Activated naive CD4-positive, alpha-beta T cell treated with anti-CD3 and anti-CD28 coated beads, Interleukin-2, amount 10 ng/mL, durations not matched to agents 7 days and 5 days (primary cell): ENCODE measurements around the gene TSKU.
A peak's percentile ranks its signal among the peaks of the same experiment; 100 is the strongest.
"Not testable (repeated sequence)": the region's sequence is repeated elsewhere in the genome, so short reads cannot be mapped to it uniquely, and the experiment has no call there.

Source experiments
- CTCF ChIA-PET: fragments of 350-600 bp; sonication (Branson Sonifier 250); formaldehyde crosslinking; loops from one replicate; lab custom pipeline; 2021; ENCODE audit warnings: antibody characterized with exemption; lab: Charles Lee
- DNase-seq: peaks from one replicate; pipeline ENCODE4 v3.0.0-alpha.2; 2020
- H3K27ac Mint-ChIP-seq: one replicate; pipeline ENCODE4 v1.8.0; 2021; ENCODE audit warnings: mild to moderate bottlenecking, moderate library complexity, mixed read lengths
- H3K27me3 Mint-ChIP-seq: one replicate; pipeline ENCODE4 v1.8.0; 2021; ENCODE audit warnings: mild to moderate bottlenecking, mixed read lengths
- H3K36me3 Mint-ChIP-seq: one replicate; pipeline ENCODE4 v1.8.0; 2021; ENCODE audit warnings: mixed read lengths
- H3K4me1 Mint-ChIP-seq: one replicate; pipeline ENCODE4 v1.8.0; 2021; ENCODE audit warnings: mixed read lengths
- H3K4me3 Mint-ChIP-seq: one replicate; pipeline ENCODE4 v1.8.0; 2021; ENCODE audit warnings: mild to moderate bottlenecking, moderate library complexity, mixed read lengths
- H3K9me3 Mint-ChIP-seq: one replicate; pipeline ENCODE4 v1.8.0; 2021; ENCODE audit warnings: mixed read lengths

TSKU gene

GRCh38 chr11:76808996-76809395, 25.8 kb downstream of the TSKU start:
- H3K9me3 Mint-ChIP-seq = no peaks in the 10 kb centered on the region
- CTCF ChIA-PET = interaction anchor here (0.7 to 6.8 kb wide), 13 partner anchors 9 to 282 kb away, joined by 3 to 107 read pairs (median 4); no protein-coding TSS in a partner anchor
- peaks cover 36% of the 10 kb centered on the region for H3K4me1 Mint-ChIP-seq
- peaks cover 3% of the 10 kb centered on the region for H3K36me3 Mint-ChIP-seq
- peaks cover 32% of the 10 kb centered on the region for H3K27me3 Mint-ChIP-seq
- no peak for DNase-seq
- no peak overlapping the region for H3K4me3 Mint-ChIP-seq
- no peak overlapping the region for H3K27ac Mint-ChIP-seq

DNA sequence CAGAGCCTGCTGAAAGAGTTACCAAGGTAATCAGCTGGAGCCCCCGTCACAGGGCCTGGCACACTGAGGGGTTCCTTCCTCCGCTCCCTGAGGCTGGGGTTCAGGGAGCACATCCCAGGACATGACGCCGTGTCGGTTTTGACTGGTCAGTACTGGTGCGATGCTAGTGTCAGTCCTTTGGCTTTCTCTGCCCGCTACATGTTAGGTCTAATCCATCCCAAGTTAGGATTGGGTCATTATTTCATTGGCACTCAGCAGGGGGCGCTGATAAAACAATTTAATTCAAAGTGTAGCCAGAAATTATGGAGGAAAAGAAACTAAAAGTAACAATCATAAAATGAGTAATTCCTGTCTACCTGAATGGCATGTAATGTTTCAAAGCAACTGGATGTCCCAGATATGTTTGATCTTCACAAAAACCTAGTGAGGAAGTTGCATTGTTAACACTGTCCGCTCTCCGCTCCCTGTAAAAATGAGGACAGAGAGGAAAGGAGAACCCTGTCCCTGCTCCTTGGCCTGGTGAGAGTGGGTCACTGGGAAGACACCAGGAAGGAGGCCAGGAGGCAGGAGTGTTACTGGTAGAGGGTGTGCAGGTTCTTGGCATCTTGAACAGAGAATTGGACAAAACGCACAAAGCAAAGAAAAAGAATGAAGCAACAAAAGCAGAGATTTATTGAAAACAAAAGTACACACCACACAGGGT, 27.1 kb downstream of the TSKU start:
- peak overlapping the region; percentile 25 for H3K27ac Mint-ChIP-seq
- H3K27me3 Mint-ChIP-seq = peaks cover 27% of the 10 kb centered on the region
- CTCF ChIA-PET = interaction anchor here (1.0 to 6.8 kb wide), 9 partner anchors 8 to 281 kb away, joined by 3 to 107 read pairs (median 5); no protein-coding TSS in a partner anchor
- peaks cover 24% of the 10 kb centered on the region for H3K4me1 Mint-ChIP-seq
- peaks cover 1% of the 10 kb centered on the region for H3K9me3 Mint-ChIP-seq
- no peak overlapping the region for H3K4me3 Mint-ChIP-seq
- DNase-seq = peak; percentile 67
- peaks cover 3% of the 10 kb centered on the region for H3K36me3 Mint-ChIP-seq

DNA sequence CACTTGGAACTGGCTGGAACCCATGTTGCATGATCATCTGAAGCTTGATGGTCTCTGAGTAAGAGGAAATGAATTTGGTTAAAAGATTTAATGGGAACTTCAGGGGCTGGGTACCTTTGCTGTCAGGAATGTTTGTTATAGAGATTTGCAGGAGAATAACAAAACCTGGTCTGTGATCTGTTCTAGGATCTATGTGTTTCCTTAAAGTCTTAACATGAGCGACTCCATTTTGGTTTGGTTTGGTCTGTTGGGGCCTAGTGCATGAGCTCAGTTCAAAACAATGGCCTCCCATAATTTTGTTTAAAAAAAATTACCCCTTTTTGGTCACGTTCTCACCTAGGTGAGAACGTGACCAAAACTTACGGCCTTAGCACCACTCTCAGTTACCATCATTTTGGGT, 28.1 kb downstream of the TSKU start:
- CTCF ChIA-PET = interaction anchor here (1.0 to 6.8 kb wide), 4 partner anchors 9 to 108 kb away, joined by 3 to 107 read pairs (median 6); no protein-coding TSS in a partner anchor
- Mint-ChIP-seq H3K27ac (no peak overlapping the region), H3K4me1 (peaks cover 16% of the 10 kb centered on the region), H3K9me3 (peaks cover 11% of the 10 kb centered on the region), H3K27me3 (peaks cover 24% of the 10 kb centered on the region), H3K36me3 (peaks cover 8% of the 10 kb centered on the region), H3K4me3 (no peak overlapping the region)
- DNase-seq = no peak

DNA sequence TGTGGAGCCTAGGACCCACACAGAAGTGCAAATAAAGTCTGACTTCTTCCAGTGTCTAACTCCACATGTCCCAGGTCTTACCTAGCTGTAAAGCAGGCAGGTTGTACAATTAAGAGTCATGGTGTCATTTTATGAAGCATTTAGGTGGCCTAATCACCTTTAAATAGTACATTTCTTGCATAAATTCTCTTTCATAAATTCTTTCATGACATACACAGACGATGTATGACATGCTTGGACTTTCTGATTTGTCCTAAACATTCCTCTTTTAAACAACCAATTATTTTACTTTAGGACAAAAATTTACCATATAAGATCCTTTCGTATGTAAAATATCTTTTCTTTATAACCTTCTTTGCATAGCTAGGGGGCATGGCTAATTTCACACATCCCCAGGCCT, 31.3 kb downstream of the TSKU start:
- CTCF ChIA-PET = no interaction called here
- peaks cover 20% of the 10 kb centered on the region for H3K9me3 Mint-ChIP-seq
- peaks cover 10% of the 10 kb centered on the region for H3K36me3 Mint-ChIP-seq

DNA sequence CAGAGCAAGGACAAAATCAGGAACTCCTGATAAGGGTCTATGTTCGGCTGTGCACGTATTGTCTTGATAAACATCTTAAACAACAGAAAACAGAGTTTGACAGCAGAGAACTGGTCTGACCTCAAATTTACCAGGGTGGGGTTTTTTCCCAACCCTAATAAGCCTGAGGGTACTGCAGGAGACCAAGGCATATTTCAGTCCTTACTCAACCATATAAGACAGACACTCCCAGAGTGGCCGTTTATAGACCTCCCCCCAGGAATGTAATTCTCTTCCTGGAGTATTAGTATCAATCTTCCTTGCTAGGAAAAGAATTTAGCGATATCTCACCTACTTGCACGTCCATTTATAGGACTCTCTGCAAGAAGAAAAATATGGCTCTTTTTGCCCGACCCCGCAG, 32.5 kb downstream of the TSKU start:
- H3K27ac Mint-ChIP-seq, CTCF ChIA-PET, H3K4me1 Mint-ChIP-seq, H3K36me3 Mint-ChIP-seq, DNase-seq, H3K4me3 Mint-ChIP-seq: not testable (repeated sequence)
- peaks cover 20% of the 10 kb centered on the region for H3K9me3 Mint-ChIP-seq
- peaks cover 15% of the 10 kb centered on the region for H3K27me3 Mint-ChIP-seq

More for the DNA sequence above, 31.3 kb downstream of the TSKU start:
- peaks cover 11% of the 10 kb centered on the region for H3K27me3 Mint-ChIP-seq
- H3K4me3 Mint-ChIP-seq = no peak overlapping the region
- peaks cover 6% of the 10 kb centered on the region for H3K4me1 Mint-ChIP-seq
- no peak overlapping the region for H3K27ac Mint-ChIP-seq
- DNase-seq = no peak

DNA sequence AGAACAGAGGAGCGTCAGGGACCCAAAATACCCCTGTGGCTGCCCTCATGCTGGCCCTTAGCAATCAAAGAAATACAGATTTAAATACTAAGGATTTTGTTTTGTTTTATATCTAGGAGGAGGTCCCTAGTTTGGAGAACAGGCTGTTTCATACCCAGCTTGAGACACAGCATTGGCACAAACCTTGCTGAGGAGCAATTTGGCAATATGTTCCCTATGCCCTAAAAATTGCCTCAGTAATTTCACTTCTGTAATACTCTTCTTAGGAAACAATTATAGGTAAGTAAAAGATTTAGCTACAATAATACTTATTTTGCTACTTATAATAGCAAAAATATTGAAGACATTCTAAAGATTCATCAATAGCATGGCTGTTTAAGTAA, 37.0 kb downstream of the TSKU start:
- peaks cover 30% of the 10 kb centered on the region for H3K9me3 Mint-ChIP-seq
- no peak overlapping the region for H3K27ac Mint-ChIP-seq
- H3K27me3 Mint-ChIP-seq = peaks cover 32% of the 10 kb centered on the region
- H3K36me3 Mint-ChIP-seq = peaks cover 11% of the 10 kb centered on the region
- CTCF ChIA-PET = interaction anchor here (1.0 kb wide), 1 partner anchor 9 kb away, joined by 3 read pairs; no protein-coding TSS in a partner anchor
- no peak for DNase-seq
- H3K4me1 Mint-ChIP-seq = peaks cover 19% of the 10 kb centered on the region
- no peak overlapping the region for H3K4me3 Mint-ChIP-seq

GRCh38 chr11:76821396-76821795, 38.2 kb downstream of the TSKU start:
- H3K4me3 Mint-ChIP-seq, CTCF ChIA-PET, H3K27ac Mint-ChIP-seq, H3K36me3 Mint-ChIP-seq, DNase-seq: not testable (repeated sequence)
- H3K27me3 Mint-ChIP-seq = peaks cover 27% of the 10 kb centered on the region
- peaks cover 23% of the 10 kb centered on the region for H3K9me3 Mint-ChIP-seq
- H3K4me1 Mint-ChIP-seq = peaks cover 30% of the 10 kb centered on the region

DNA sequence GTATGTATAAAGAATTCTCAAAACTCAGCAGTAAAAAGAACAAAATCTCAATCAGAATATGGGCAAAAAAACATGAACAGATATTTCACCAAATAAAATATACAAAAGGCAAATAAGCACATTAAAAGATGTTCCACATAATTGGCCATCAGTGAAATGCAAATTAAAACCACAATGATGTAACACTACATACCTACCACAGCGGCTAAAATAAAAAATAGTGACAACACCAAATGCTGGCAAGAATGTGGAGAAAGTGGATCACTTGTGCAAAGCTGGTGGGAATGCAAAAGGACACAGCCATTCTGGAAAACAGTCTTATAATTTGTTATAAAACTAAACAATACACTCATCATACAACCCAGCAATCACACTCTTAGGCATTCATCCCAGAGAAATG, 39.2 kb downstream of the TSKU start:
- no peak for DNase-seq
- no peak overlapping the region for H3K4me3 Mint-ChIP-seq
- CTCF ChIA-PET = no interaction called here
- H3K4me1 Mint-ChIP-seq = peaks cover 32% of the 10 kb centered on the region
- no peak overlapping the region for H3K27ac Mint-ChIP-seq
- H3K27me3 Mint-ChIP-seq = peaks cover 27% of the 10 kb centered on the region
- H3K36me3 Mint-ChIP-seq = peaks cover 7% of the 10 kb centered on the region
- peaks cover 19% of the 10 kb centered on the region for H3K9me3 Mint-ChIP-seq

- Mint-ChIP-seq H3K27me3 (peaks cover 27% of the 10 kb centered on the region), H3K27ac (no peak overlapping the region), H3K36me3 (peaks cover 7% of the 10 kb centered on the region), H3K4me1 (peaks cover 32% of the 10 kb centered on the region), H3K4me3 (no peak overlapping the region), H3K9me3 (peaks cover 18% of the 10 kb centered on the region)
- CTCF ChIA-PET = interaction anchor here (0.9 to 1.7 kb wide), 3 partner anchors 12 to 96 kb away, joined by 3 to 10 read pairs (median 6); no protein-coding TSS in a partner anchor
- DNase-seq = no peak
These were observed 40.4 kb downstream of the TSKU start for GRCh38 chr11:76823481-76824028.

DNA sequence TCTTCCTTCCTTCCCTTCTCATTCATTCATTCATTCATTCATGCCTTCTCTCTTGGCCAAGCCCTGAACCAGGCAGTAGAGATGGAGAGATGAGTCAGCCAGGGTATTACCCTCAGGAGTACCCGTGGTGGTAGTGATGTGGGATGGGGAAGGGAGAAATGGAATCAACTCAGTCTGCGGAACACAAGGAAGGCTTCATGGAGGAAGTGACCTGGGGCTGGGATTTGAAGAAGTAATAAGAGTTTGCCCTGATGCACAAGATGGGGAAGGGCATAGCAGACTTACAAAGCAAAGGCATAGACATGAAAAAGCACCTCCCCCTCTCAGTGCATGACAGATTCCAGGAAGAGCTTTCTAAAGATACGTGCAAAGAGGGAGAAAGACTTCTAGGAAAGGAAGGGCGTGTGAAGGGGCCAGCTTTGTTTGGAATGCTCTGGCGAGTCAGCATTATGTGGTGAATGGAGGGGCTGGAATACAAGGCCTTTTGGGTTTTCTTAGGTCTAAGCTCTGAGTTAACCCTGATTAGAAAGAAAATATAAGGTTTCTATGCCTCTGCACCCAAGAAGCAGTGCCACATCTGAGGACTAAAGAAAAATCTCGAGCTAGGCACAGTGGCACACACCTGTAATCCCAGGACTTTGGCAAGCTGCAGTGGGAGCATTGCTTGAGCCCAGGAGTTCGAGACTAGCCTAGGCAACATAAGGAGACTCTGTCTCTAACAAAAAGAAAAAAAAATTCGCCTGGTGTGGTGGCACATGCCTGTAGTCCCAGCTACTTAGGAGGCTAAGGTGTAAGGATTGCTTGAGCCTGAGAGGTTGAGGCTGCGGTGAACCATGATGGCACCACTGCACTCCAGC, 41.2 kb downstream of the TSKU start:
- no peak for DNase-seq
- H3K27ac Mint-ChIP-seq = no peak overlapping the region
- H3K4me3 Mint-ChIP-seq = no peak overlapping the region
- H3K27me3 Mint-ChIP-seq = peaks cover 25% of the 10 kb centered on the region
- H3K9me3 Mint-ChIP-seq = peaks cover 18% of the 10 kb centered on the region
- H3K4me1 Mint-ChIP-seq = peaks cover 32% of the 10 kb centered on the region
- peaks cover 7% of the 10 kb centered on the region for H3K36me3 Mint-ChIP-seq
- CTCF ChIA-PET = interaction anchor here (0.9 to 1.7 kb wide), 3 partner anchors 12 to 95 kb away, joined by 3 to 10 read pairs (median 6); no protein-coding TSS in a partner anchor

DNA sequence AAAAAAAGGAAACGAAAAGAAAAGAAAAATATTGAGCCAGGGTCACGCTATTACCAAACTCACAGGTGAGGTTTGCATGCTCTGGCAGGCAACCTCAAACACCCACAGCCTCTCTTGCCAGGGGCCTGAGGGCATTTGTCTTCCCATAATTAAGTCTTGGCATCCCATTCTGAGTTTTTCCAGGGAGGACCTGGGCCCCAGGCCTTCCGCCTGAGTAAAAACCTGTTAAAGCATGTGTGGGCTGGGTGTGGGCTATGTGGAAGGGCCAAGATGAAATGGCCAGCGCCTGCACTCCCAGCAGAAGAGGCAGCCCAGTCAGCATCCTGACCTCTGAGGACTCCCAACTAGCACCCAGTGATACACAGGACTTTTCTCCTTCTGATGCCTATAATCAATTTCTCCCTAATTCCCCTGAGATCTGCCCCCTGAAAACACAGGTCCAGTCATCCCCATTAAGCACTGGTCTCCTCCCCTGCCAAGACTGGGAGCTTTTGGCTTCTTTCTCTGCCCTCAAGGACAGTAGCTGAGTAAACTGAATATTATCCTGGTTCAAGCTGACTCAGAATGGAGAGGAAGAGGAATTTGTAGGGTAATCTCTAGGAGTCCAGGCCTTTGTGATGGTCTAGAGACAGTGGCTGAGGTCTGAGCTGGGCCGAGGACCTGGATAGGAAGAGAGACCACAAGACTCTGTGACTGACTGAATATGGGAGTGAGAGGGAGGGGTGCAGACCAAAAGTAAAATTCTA, 42.0 kb downstream of the TSKU start:
- H3K4me3 Mint-ChIP-seq = no peak overlapping the region
- peaks cover 7% of the 10 kb centered on the region for H3K36me3 Mint-ChIP-seq
- no peak for DNase-seq
- peaks cover 32% of the 10 kb centered on the region for H3K4me1 Mint-ChIP-seq
- CTCF ChIA-PET = interaction anchor here (0.8 to 1.7 kb wide), 2 partner anchors 93 to 94 kb away, joined by 3 to 10 read pairs; no protein-coding TSS in a partner anchor
- peak overlapping the region; percentile 58 for H3K27ac Mint-ChIP-seq
- H3K9me3 Mint-ChIP-seq = peaks cover 18% of the 10 kb centered on the region
- peaks cover 30% of the 10 kb centered on the region for H3K27me3 Mint-ChIP-seq

- CTCF ChIA-PET = interaction anchor here (0.8 kb wide), 1 partner anchor 93 kb away, joined by 3 read pairs; no protein-coding TSS in a partner anchor
- no peak overlapping the region for H3K27ac Mint-ChIP-seq
- peaks cover 32% of the 10 kb centered on the region for H3K4me1 Mint-ChIP-seq
- H3K36me3 Mint-ChIP-seq = peaks cover 7% of the 10 kb centered on the region
- no peak for DNase-seq
- H3K4me3 Mint-ChIP-seq = no peak overlapping the region
- peaks cover 31% of the 10 kb centered on the region for H3K27me3 Mint-ChIP-seq
- peaks cover 18% of the 10 kb centered on the region for H3K9me3 Mint-ChIP-seq
These were observed 42.7 kb downstream of the TSKU start for GRCh38 chr11:76825726-76826396.

DNA sequence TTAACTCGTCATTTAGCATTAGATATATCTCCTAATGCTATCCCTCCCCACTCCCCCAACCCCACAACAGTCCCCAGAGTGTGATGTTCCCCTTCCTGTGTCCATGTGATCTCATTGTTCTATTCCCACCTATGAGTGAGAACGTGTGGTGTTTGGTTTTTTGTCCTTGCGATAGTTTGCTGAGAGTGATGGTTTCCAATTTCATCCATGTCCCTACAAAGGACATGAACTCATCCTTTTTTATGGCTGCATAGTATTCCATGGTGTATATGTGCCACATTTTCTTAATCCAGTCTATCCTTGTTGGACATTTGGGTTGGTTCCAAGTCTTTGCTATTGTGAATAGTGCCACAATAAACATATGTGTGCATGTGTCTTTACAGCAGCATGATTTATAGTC, 43.4 kb downstream of the TSKU start:
- H3K27ac Mint-ChIP-seq, DNase-seq, H3K36me3 Mint-ChIP-seq, CTCF ChIA-PET, H3K4me3 Mint-ChIP-seq: not testable (repeated sequence)
- peaks cover 32% of the 10 kb centered on the region for H3K4me1 Mint-ChIP-seq
- H3K27me3 Mint-ChIP-seq = peaks cover 29% of the 10 kb centered on the region
- peaks cover 18% of the 10 kb centered on the region for H3K9me3 Mint-ChIP-seq
